Esophagus muscularis mucosa (tissue), 4 donors: ENCODE results near the gene EBI3. TPM values are rescaled to one million over a fixed set of nuclear protein-coding genes. Genes with fewer than 3 reads are reported as not detected.
"Not testable (repeated sequence)": the region's sequence is repeated elsewhere in the genome, so short reads cannot be mapped to it uniquely, and the experiment has no call there.

ENCODE experiments used
- DNase-seq: peaks from one replicate; pipeline ENCODE4 v3.0.0-alpha.2; 2017; ENCODE audit errors: extremely low spot score
- H3K27ac ChIP-seq, 4 donors: fragments of 200-600 bp; sonication (generic); replicated peaks in 1 of 4; 1 replicate in 3 of 4; 2 replicates in 1 of 4; pipeline ENCODE4 v1.5.1; 2016 to 2019; ENCODE audit warnings: mild to moderate bottlenecking in 1 of 4
- H3K27me3 ChIP-seq, 4 donors: fragments of 200-600 bp; sonication (generic); one replicate each; pipeline versions ENCODE4 v1.5.1 to v1.6.0; 2016 to 2019
- H3K36me3 ChIP-seq, 4 donors: fragments of 200-600 bp; sonication (generic); one replicate each; pipeline ENCODE4 v1.5.1; 2016 to 2019
- H3K4me1 ChIP-seq, 4 donors: fragments of 200-600 bp; sonication (generic); one replicate each; pipeline ENCODE4 v1.5.1; 2016 to 2019
- H3K4me3 ChIP-seq, 4 donors: fragments of 200-600 bp; sonication (generic); 1 replicate in 2 of 4; 2 replicates in 2 of 4; pipeline ENCODE4 v1.5.1; 2016 to 2019; ENCODE audit warnings: mild to moderate bottlenecking in 4 of 4, moderate library complexity in 1 of 4
- H3K9me3 ChIP-seq, 4 donors: fragments of 200-600 bp; sonication (generic); 1 replicate in 3 of 4; 2 replicates in 1 of 4; pipeline ENCODE4 v1.5.1; 2016 to 2019
- EP300 ChIP-seq: sonication (generic); formaldehyde crosslinking; IDR thresholded peaks from one replicate; pipeline ENCODE4 v1.6.1; 2017; ENCODE audit warnings: antibody characterized with exemption
- POLR2A ChIP-seq: fragments of 450-650 bp; IDR thresholded peaks from one replicate; pipeline ENCODE4 v1.6.1; 2017; ENCODE audit warnings: antibody characterized with exemption, moderate library complexity, mild to moderate bottlenecking, low read depth
- POLR2AphosphoS5 ChIP-seq, 2 donors: sonication (generic); formaldehyde crosslinking; IDR thresholded peaks; one replicate each; pipeline ENCODE4 v1.6.1; 2017; ENCODE audit warnings: antibody characterized with exemption in 2 of 2
- WGBS: methylation state at CpG from one replicate; pipeline ENCODE4 v1.1.5; 2018; 5-methylcytosine and 5-hydroxymethylcytosine counted together
- intact Hi-C: fragments of 100-400 bp; cut with DNase I; formaldehyde crosslinking; loops from one replicate; pipeline ENCODE4 v1.15.1; 2023
- total RNA-seq, 4 donors: library from RNA; depleted of rRNA; stranded (reverse); fragments of >200 nt; gene quantifications; one replicate each; pipeline versions ENCODE4 v1.1.0 to v1.2.1, GENCODE V29; 2016
- TF ChIP-seq, protein P1 (sequence below), 3 experiments: fragments of 200-600 bp in 2 of 3; fragments of 450-650 bp in 1 of 3; sonication (generic) in 2 of 3; IDR thresholded peaks; one replicate each; pipeline ENCODE4 v1.5.1; 2017 to 2019; ENCODE audit warnings: antibody characterized with exemption in 3 of 3, mild to moderate bottlenecking in 2 of 3, moderate library complexity in 1 of 3

EBI3 gene
- total RNA-seq, 4 donors from 2014 or later, result 1.1 to 6.6 (median 1.9) TPM

- DNase-seq, result no peak
- Histone ChIP-seq H3K27me3 (peaks cover 0 to 44% (median 0%) of the 10 kb centered on the region in 4 donors), H3K9me3 (no peaks in the 10 kb centered on the region), H3K27ac (no peak overlapping the region), H3K36me3 (no peaks in the 10 kb centered on the region), H3K4me1 (no peaks in the 10 kb centered on the region), H3K4me3 (no peak overlapping the region)
- intact Hi-C loops, result no loop called here
- TF ChIP-seq, protein P1, sequence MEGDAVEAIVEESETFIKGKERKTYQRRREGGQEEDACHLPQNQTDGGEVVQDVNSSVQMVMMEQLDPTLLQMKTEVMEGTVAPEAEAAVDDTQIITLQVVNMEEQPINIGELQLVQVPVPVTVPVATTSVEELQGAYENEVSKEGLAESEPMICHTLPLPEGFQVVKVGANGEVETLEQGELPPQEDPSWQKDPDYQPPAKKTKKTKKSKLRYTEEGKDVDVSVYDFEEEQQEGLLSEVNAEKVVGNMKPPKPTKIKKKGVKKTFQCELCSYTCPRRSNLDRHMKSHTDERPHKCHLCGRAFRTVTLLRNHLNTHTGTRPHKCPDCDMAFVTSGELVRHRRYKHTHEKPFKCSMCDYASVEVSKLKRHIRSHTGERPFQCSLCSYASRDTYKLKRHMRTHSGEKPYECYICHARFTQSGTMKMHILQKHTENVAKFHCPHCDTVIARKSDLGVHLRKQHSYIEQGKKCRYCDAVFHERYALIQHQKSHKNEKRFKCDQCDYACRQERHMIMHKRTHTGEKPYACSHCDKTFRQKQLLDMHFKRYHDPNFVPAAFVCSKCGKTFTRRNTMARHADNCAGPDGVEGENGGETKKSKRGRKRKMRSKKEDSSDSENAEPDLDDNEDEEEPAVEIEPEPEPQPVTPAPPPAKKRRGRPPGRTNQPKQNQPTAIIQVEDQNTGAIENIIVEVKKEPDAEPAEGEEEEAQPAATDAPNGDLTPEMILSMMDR (IDR thresholded peaks at IDR 0.05), result no peak
- TF ChIP-seq POLR2AphosphoS5 (IDR thresholded peaks at IDR 0.05) (no peak), EP300 (no peak), POLR2A (no peak)
- 77% methylated on average over 3 of the region's 3 CpGs for whole genome bisulfite sequencing
Measured at GRCh38 chr19:4213116-4213515, 16.2 kb upstream of the EBI3 start.

DNA sequence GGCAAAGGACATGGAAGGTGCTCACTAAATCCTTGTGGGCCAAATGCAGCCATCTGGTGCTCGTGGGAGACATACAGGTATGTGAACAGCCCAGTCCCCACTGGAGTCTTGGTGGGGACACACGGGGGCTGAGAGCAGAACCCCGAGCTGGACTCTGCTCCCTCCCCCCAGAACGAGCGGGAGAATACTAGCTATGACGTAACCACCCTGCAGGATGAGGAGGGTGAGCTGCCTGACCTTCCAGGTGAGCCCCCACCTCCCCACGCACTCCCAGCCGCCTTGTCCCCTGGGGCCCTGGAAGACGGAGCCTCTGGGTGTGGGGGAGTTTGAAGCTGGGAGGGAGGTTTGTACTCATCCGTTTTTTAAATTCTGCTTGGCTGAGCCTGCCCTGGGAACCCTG, 13.5 kb upstream of the EBI3 start:
- Histone ChIP-seq H3K4me1 (no peaks in the 10 kb centered on the region), H3K9me3 (no peaks in the 10 kb centered on the region), H3K27me3 (peaks cover 0 to 18% (median 0%) of the 10 kb centered on the region in 4 donors), H3K4me3 (no peak overlapping the region), H3K27ac (no peak overlapping the region), H3K36me3 (no peaks in the 10 kb centered on the region)
- intact Hi-C loops, result no loop called here
- TF ChIP-seq, protein P1 (IDR thresholded peaks at IDR 0.05), result no peak
- TF ChIP-seq POLR2A (no peak), POLR2AphosphoS5 (IDR thresholded peaks at IDR 0.05) (no peak), EP300 (no peak)
- 52% methylated on average over 10 of the region's 10 CpGs for WGBS
- no peak for DNase-seq

GRCh38 chr19:4216846-4217245, 12.5 kb upstream of the EBI3 start:
- Histone ChIP-seq H3K27me3 (peaks cover 0 to 7% (median 0%) of the 10 kb centered on the region in 4 donors), H3K4me1 (no peaks in the 10 kb centered on the region), H3K27ac (no peak overlapping the region), H3K4me3 (no peak overlapping the region), H3K36me3 (no peaks in the 10 kb centered on the region), H3K9me3 (no peaks in the 10 kb centered on the region)
- intact Hi-C loops, result no loop called here
- TF ChIP-seq EP300, result no peak
- TF ChIP-seq, protein P1 (IDR thresholded peaks at IDR 0.05), result no peak
- TF ChIP-seq POLR2A, result no peak
- no peak for TF ChIP-seq POLR2AphosphoS5 (IDR thresholded peaks at IDR 0.05)
- DNase-seq, result no peak
- 81% methylated on average over 6 of the region's 6 CpGs for WGBS

DNA sequence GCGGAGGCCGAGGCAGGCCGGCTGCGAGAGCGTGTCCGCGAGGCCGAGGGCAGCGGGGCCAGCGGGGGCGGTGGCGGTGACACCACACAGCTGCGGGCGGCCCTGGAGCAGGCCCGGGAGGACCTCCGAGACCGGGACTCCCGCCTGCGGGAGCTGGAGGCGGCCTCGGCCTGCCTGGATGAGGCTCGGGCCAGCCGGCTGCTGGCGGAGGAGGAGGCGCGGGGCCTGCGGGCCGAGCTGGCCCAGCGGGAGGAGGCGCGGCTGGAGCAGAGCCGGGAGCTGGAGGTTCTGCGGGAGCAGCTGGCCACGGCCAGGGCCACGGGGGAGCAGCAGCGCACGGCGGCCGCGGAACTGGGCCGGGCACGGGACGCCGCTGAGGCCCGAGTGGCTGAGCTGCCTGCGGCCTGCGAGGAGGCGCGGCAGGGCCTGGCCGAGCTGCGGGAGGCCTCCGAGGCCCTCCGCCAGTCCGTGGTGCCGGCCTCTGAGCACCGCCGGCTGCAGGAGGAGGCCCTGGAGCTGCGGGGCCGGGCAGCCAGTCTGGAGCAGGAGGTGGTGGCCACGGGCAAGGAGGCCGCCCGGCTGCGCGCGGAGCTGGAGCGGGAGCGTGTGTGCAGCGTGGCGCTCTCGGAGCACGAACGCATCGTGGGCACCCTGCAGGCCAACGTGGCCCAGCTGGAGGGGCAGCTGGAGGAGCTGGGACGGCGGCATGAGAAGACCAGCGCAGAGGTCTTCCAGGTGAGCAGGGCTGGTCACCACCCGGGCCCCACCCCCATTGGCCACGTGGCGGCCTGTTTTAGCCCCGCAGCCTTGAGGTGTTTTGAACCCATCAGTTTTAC, 11.7 kb upstream of the EBI3 start:
- no peaks in the 10 kb centered on the region for H3K4me1 ChIP-seq
- H3K27me3 ChIP-seq, result peaks cover 0 to 1% (median 0%) of the 10 kb centered on the region in 4 donors
- no peaks in the 10 kb centered on the region for H3K9me3 ChIP-seq
- no peak overlapping the region for H3K4me3 ChIP-seq
- H3K36me3 ChIP-seq, result no peaks in the 10 kb centered on the region
- 94% methylated on average over 81 of the region's 81 CpGs for WGBS
- H3K27ac ChIP-seq, result no peak overlapping the region
- DNase-seq, result no peak
- TF ChIP-seq, protein P1 (IDR thresholded peaks at IDR 0.05), result no peak
- no peak for TF ChIP-seq EP300
- TF ChIP-seq POLR2A, result no peak
- no peak for TF ChIP-seq POLR2AphosphoS5 (IDR thresholded peaks at IDR 0.05)
- intact Hi-C loops, result no loop called here

DNA sequence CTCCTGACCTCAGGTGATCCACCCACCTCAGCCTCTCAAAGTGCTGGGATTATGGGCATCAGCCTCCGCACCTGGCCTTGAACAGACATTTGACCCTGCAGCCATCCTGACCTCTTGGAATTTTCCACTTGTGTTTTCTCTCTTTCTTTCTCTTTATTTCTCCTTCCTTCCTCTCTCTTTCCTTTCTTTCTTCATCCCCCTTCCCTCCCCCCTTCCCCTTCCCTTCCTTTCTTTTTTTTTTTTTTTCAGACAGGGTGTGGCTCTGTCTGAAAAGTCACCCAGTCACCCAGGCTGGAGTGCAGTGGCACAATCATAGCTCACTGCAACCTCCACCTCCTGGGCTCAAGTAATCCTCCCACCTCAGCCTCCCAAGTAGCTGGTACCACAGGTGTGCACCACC, 10.8 kb upstream of the EBI3 start:
- H3K36me3 ChIP-seq, H3K4me1 ChIP-seq, H3K4me3 ChIP-seq, H3K9me3 ChIP-seq, intact Hi-C loops, H3K27ac ChIP-seq, DNase-seq, H3K27me3 ChIP-seq: not testable (repeated sequence)
- WGBS, result 100% methylated on average over 1 of the region's 1 CpG
